GM12873 (cell line): ENCODE data around the gene TNNT1.

Experiments used
- CTCF ChIP-seq: IDR thresholded peaks from 2 replicates; pipeline ENCODE4 v1.5.1; 2012; ENCODE audit warnings: low read depth, mild to moderate bottlenecking, moderate library complexity, low read length, control low read depth; ENCODE audit not compliant: insufficient read depth; ENCODE audit errors: missing control alignments

The TNNT1 gene, protein sequence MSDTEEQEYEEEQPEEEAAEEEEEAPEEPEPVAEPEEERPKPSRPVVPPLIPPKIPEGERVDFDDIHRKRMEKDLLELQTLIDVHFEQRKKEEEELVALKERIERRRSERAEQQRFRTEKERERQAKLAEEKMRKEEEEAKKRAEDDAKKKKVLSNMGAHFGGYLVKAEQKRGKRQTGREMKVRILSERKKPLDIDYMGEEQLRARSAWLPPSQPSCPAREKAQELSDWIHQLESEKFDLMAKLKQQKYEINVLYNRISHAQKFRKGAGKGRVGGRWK

GRCh38 chr19:55149078-55150003 lies at the start of gene TNNT1:
TNNT1 (minus strand) TSS chr19:55149206; CDS start chr19:55147157, 2,049 bp downstream.
- no peak for TF ChIP-seq CTCF

- no peak for TF ChIP-seq CTCF
These were observed 49.6 kb upstream of the TNNT1 start for GRCh38 chr19:55198651-55199050.

DNA sequence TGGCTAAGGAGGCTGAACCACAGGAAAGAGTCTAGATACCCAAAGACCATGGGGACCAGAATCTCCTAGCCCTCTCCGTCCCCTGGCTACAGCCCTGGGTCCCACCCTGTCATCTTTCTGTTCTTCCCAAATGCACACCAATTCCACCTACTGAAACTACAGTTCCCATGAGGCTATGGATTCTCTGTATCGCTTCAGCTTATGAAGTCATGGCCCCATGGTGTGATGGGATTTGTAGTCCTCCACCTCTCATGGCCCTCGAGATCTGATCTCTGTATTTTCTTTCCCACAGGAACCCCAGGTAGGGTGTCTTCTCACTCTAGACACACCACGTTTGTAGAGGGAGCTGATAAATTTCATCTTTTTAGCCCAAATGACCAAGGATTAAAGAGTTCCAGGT lies 48.5 kb upstream of the TNNT1 start:
- TF ChIP-seq CTCF, result no peak

DNA sequence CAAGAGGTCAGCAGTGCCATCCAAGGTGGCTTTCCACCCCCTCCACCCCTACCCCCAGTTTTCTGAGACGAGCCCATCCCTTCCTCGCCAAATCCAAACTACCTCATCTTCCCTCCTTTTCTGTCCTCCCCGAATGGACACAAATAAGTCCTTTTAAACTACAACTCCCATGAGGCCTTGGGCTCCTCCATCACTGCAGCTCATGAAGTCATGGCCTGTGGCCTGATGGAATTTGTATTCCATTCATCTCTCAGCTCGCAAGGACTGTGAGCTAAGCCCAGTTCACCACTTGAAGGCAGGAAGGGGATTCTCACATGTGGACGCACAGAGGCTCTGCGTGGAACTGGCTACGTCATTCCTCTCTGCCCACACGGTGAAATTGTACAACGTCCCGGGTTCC lies 47.8 kb upstream of the TNNT1 start:
- no peak for TF ChIP-seq CTCF

GRCh38 chr19:55193481-55193880 lies 44.5 kb upstream of the TNNT1 start:
- TF ChIP-seq CTCF, result no peak

DNA sequence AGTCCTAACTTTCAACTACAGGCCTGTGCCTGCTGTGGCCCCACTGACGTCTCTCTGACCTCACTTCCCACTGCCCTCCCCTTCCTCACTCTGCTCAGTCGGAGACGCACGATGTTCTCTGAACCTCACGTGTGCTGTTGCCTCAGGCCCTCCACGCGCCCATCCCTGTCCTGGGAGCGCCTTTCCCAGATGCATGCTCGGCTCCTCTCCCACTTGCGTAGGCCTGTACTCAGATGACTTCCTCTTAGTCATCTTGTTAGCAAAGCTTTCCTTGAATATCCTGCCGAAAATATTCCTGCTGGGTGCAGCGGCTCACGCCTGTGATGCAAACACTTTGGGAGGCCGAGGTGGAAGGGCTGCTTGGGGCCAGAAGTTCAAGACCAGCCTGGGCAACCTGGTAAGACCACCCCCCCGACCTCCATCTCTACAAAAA lies 40.4 kb upstream of the TNNT1 start:
- no peak for TF ChIP-seq CTCF

- TF ChIP-seq CTCF, result no peak
These were observed 39.6 kb upstream of the TNNT1 start for GRCh38 chr19:55188625-55189024.
